IPS DF 19.7 (cell line): ENCODE results near the gene YIPF7.

Source experiments
- DNase-seq: peaks from one replicate; pipeline ENCODE4 v3.0.0-alpha.2; 2013; ENCODE audit warnings: low read depth, low spot score

The YIPF7 gene

GRCh38 chr4:44623676-44624075 lies 27.7 kb downstream of the YIPF7 start:
- no peak for DNase-seq

GRCh38 chr4:44616621-44617020 lies 34.8 kb downstream of the YIPF7 start:
- no peak for DNase-seq

GRCh38 chr4:44583393-44583792 lies 68.0 kb downstream of the YIPF7 start:
- DNase-seq = peak; percentile 30

- DNase-seq = no peak
Measured at GRCh38 chr4:44580231-44580630, 71.2 kb downstream of the YIPF7 start.

GRCh38 chr4:44578954-44579353 lies 72.5 kb downstream of the YIPF7 start:
- DNase-seq = peak; percentile 15
